H1 (cell line): ENCODE data around the gene SOHLH2. TPM values are rescaled to one million over a fixed set of nuclear protein-coding genes. Genes with fewer than 3 reads are reported as not detected.

ENCODE experiments used
- CTCF ChIA-PET: fragments of 300-600 bp; sonication (Branson Sonifier 250); formaldehyde crosslinking; loops from one replicate; lab custom pipeline; 2021; ENCODE audit not compliant: partially characterized antibody; lab: Charles Lee
- POLR2A ChIA-PET: fragments of 300-600 bp; sonication (Branson Sonifier 250); formaldehyde crosslinking; loops from one replicate; lab custom pipeline; 2021; ENCODE audit warnings: inconsistent platforms; ENCODE audit not compliant: partially characterized antibody; lab: Charles Lee
- DNase-seq, 2 experiments: peaks; one replicate each; pipeline versions ENCODE4 v3.0.0 to v3.0.0-alpha.2; 2010 to 2022; ENCODE audit warnings: low spot score in 2 of 2, low read depth in 1 of 2, mixed read lengths in 1 of 2
- FAIRE-seq: peaks from 2 replicates; lab custom pipeline; 2011; peaks lifted over from hg19 to GRCh38; lab: Jason Lieb, UNC
- H2AFZ ChIP-seq: 2 replicates; pipeline ENCODE4 v1.8.1; 2012; ENCODE audit warnings: low read length, inconsistent platforms
- H2AK5ac ChIP-seq: 2 replicates; pipeline ENCODE4 v1.6.1; 2013; ENCODE audit warnings: low read depth, low read length
- H2BK120ac ChIP-seq: replicated peaks from 2 replicates; pipeline ENCODE3; 2013; ENCODE audit warnings: low read depth, low read length, inconsistent platforms
- H2BK12ac ChIP-seq: 2 replicates; pipeline ENCODE4 v1.6.1; 2013; ENCODE audit warnings: low read depth, low read length
- H2BK15ac ChIP-seq: 2 replicates; pipeline ENCODE4 v1.6.1; 2013; ENCODE audit warnings: low read length
- H2BK20ac ChIP-seq: 2 replicates; pipeline ENCODE4 v1.6.1; 2013; ENCODE audit warnings: low read length
- H2BK5ac ChIP-seq: 2 replicates; pipeline ENCODE4 v1.6.1; 2013; ENCODE audit warnings: low read depth, low read length
- H3K14ac ChIP-seq: 2 replicates; pipeline ENCODE4 v1.6.1; 2013; ENCODE audit warnings: inconsistent platforms; ENCODE audit not compliant: insufficient read length
- H3K18ac ChIP-seq: 2 replicates; pipeline ENCODE4 v1.6.1; 2013; ENCODE audit warnings: low read length; ENCODE audit errors: extremely low read depth
- H3K23ac ChIP-seq: 2 replicates; pipeline ENCODE4 v1.6.1; 2013; ENCODE audit warnings: inconsistent platforms; ENCODE audit not compliant: insufficient read length
- H3K23me2 ChIP-seq: 2 replicates; pipeline ENCODE4 v1.6.1; 2013; ENCODE audit warnings: low read depth, low read length
- H3K27ac ChIP-seq: 2 replicates; pipeline ENCODE4 v1.6.1; 2011; ENCODE audit warnings: low read depth, low read length, inconsistent platforms
- H3K27me3 ChIP-seq, 4 experiments: replicated peaks in 1 of 4; 1 replicate in 1 of 4; 2 replicates in 3 of 4; pipeline versions ENCODE4 v1.6.1 to v1.8.1; 2011 to 2013; ENCODE audit warnings: low read length in 3 of 4, mild to moderate bottlenecking in 3 of 4, inconsistent platforms in 2 of 4, mixed read lengths in 2 of 4, moderate library complexity in 1 of 4; ENCODE audit not compliant: control insufficient read depth in 3 of 4, insufficient read depth in 3 of 4; ENCODE audit errors: extremely low read depth in 1 of 4
- H3K36me3 ChIP-seq, 4 experiments: 2 replicates each; pipeline versions ENCODE4 v1.6.1 to v1.8.1; 2011 to 2013; ENCODE audit warnings: mild to moderate bottlenecking in 4 of 4, low read length in 3 of 4, moderate library complexity in 2 of 4, control low read depth in 1 of 4, inconsistent platforms in 1 of 4; ENCODE audit not compliant: insufficient read depth in 4 of 4, control insufficient read depth in 2 of 4
- H3K4ac ChIP-seq: replicated peaks from 2 replicates; pipeline ENCODE3; 2013; ENCODE audit warnings: low read length, low read depth, mixed read lengths, inconsistent platforms; ENCODE audit not compliant: insufficient read length
- H3K4me1 ChIP-seq, 4 experiments: replicated peaks in 1 of 4; 1 replicate in 1 of 4; 2 replicates in 3 of 4; pipeline versions ENCODE4 v1.6.1 to v1.8.1; 2011 to 2013; ENCODE audit warnings: low read length in 3 of 4, inconsistent platforms in 2 of 4, mixed read lengths in 1 of 4; ENCODE audit not compliant: insufficient read depth in 4 of 4, control insufficient read depth in 3 of 4
- H3K4me2 ChIP-seq, 2 experiments: 2 replicates each; pipeline versions ENCODE4 v1.6.1 to v1.8.1; 2011 to 2013; ENCODE audit warnings: low read depth in 2 of 2, low read length in 2 of 2, control low read depth in 1 of 2, inconsistent platforms in 1 of 2, mild to moderate bottlenecking in 1 of 2; ENCODE audit not compliant: insufficient read depth in 1 of 2
- H3K4me3 ChIP-seq, 4 experiments: fragments of 200-600, 300-600 bp in 1 of 4; sonication (generic), shearing (Covaris generic), sonication (Bioruptor Twin) in 1 of 4; 2 replicates each; pipeline versions ENCODE4 v1.5.1 to v1.8.1; 2011 to 2016; ENCODE audit warnings: low read length in 4 of 4, low read depth in 3 of 4, control low read depth in 2 of 4, inconsistent platforms in 2 of 4, mild to moderate bottlenecking in 2 of 4, mixed read lengths in 1 of 4, moderate library complexity in 1 of 4; ENCODE audit not compliant: insufficient read depth in 2 of 4; ENCODE audit errors: extremely low read depth in 1 of 4
- H3K56ac ChIP-seq: replicated peaks from 2 replicates; pipeline ENCODE3; 2013; ENCODE audit warnings: low read depth, mild to moderate bottlenecking, mixed read lengths, low read length, inconsistent platforms; ENCODE audit not compliant: insufficient read length
- H3K79me1 ChIP-seq: 2 replicates; pipeline ENCODE4 v1.6.1; 2013; ENCODE audit warnings: low read depth, low read length, control low read depth
- H3K79me2 ChIP-seq, 2 experiments: 2 replicates each; pipeline versions ENCODE4 v1.6.1 to v1.8.1; 2012 to 2013; ENCODE audit warnings: low read length in 2 of 2, mild to moderate bottlenecking in 2 of 2, inconsistent platforms in 1 of 2; ENCODE audit not compliant: insufficient read depth in 2 of 2, control insufficient read depth in 1 of 2
- H3K9ac ChIP-seq, 4 experiments: replicated peaks in 1 of 4; 1 replicate in 1 of 4; 2 replicates in 3 of 4; pipeline versions ENCODE4 v1.6.1 to v1.8.1; 2011 to 2013; ENCODE audit warnings: low read depth in 3 of 4, low read length in 3 of 4, control low read depth in 2 of 4, mild to moderate bottlenecking in 2 of 4, moderate library complexity in 2 of 4, inconsistent platforms in 1 of 4; ENCODE audit errors: extremely low read depth in 1 of 4
- H3K9me3 ChIP-seq, 2 experiments: 2 replicates each; pipeline versions ENCODE4 v1.6.1 to v1.8.1; 2012 to 2013; ENCODE audit warnings: mild to moderate bottlenecking in 2 of 2, moderate library complexity in 2 of 2, control low read depth in 1 of 2, inconsistent platforms in 1 of 2, low read depth in 1 of 2, low read length in 1 of 2, mixed read lengths in 1 of 2; ENCODE audit not compliant: insufficient read depth in 2 of 2
- H4K20me1 ChIP-seq, 2 experiments: replicated peaks in 1 of 2; 2 replicates each; pipeline versions ENCODE3 to v1.8.1; 2011 to 2013; ENCODE audit warnings: inconsistent platforms in 2 of 2, low read length in 2 of 2, mild to moderate bottlenecking in 1 of 2; ENCODE audit not compliant: insufficient read depth in 2 of 2, control insufficient read depth in 1 of 2
- H4K5ac ChIP-seq: 2 replicates; pipeline ENCODE4 v1.6.1; 2013; ENCODE audit warnings: low read length, low read depth, mixed read lengths, inconsistent platforms; ENCODE audit not compliant: insufficient read length
- H4K8ac ChIP-seq: 2 replicates; pipeline ENCODE4 v1.8.0; 2013; ENCODE audit warnings: mild to moderate bottlenecking, moderate library complexity, low read length, inconsistent platforms; ENCODE audit not compliant: insufficient read depth; ENCODE audit errors: extremely low read depth
- H4K91ac ChIP-seq: replicated peaks from 2 replicates; pipeline ENCODE3; 2013; ENCODE audit warnings: low read length, mixed read lengths, inconsistent platforms; ENCODE audit not compliant: insufficient read length
- POLR2A ChIP-seq, 2 experiments: IDR thresholded peaks; 1 replicate in 1 of 2; 2 replicates in 1 of 2; pipeline ENCODE4 v1.6.1; 2011; ENCODE audit warnings: low read depth in 2 of 2, low read length in 2 of 2, mild to moderate bottlenecking in 2 of 2; ENCODE audit errors: control extremely low read depth in 1 of 2
- WGBS, 2 experiments: shearing (Covaris generic) in 1 of 2; methylation state at CpG; one replicate each; pipeline versions ENCODE4 v1.1.6 to v1.1.7; 2013 to 2015; ENCODE audit warnings: low lambda C conversion rate in 2 of 2, mixed read lengths in 2 of 2, inconsistent platforms in 1 of 2, low coverage in 1 of 2, missing lambda C conversion rate in 1 of 2; ENCODE audit not compliant: insufficient replicate concordance in 2 of 2, insufficient coverage in 1 of 2, insufficient read length in 1 of 2; ENCODE audit errors: extremely low coverage in 1 of 2, missing lambda C conversion rate in 1 of 2; 5-methylcytosine and 5-hydroxymethylcytosine counted together
- polyA plus RNA-seq, 7 experiments: library from polyadenylated mRNA; depleted of rRNA in 3 of 7; stranded (reverse) in 5 of 7; unstranded in 2 of 7; fragments of >200 nt in 5 of 7; fragments of 200-250 nt in 2 of 7; gene quantifications; 1 replicate in 5 of 7; 2 replicates in 1 of 7; 4 replicates in 1 of 7; pipeline versions ENCODE4 v1.2.1 to v1.2.3, GENCODE V29; 2011 to 2013; ENCODE audit warnings: missing spikeins in 2 of 7, mixed read lengths in 2 of 7
- total RNA-seq: library from RNA; stranded (reverse); fragmentation: NEBNext Ultra II Directional; extraction: Animal tissue kit (Norgen Biotek cat#: 25700); gene quantifications from 2 replicates; pipeline ENCODE4 v1.2.1, GENCODE V29; 2021

SOHLH2 gene
- total and polyA plus RNA-seq, 2 of the 8 experiments (the other 6 are each of a cell fraction or from before 2014, with no cell fraction given): 6.8 to 10.3 TPM

DNA sequence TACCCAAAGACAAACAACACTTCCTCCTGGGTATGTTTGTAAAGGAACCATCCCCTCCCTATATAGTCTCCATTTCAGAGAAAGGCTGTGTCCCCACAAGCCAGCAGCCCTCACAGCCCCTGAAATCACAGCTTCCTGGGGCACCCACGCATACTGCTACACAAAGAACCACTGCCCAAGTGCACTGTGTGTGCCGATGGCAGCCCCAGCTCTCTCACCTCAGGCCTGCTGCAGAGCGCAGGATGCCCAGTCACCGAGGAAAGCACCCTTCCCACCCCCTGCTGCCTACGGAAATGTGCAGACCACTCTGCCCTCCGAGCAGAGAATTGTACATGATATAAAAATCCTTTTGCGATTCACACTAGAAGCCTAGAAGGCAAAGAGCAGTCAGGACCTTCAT lies 39.4 kb downstream of the SOHLH2 start:
- peak; percentile 60 for FAIRE-seq
- no peak overlapping the region for H2BK15ac ChIP-seq
- WGBS, 2 experiments: 77% methylated on average over 7 of the region's 7 CpGs; no CpG with 5 or more reads in 1 of the 2 experiments
- H3K27me3 ChIP-seq: no peaks in the 10 kb centered on the region
- H2AK5ac ChIP-seq: no peak overlapping the region
- H2BK5ac ChIP-seq: no peak overlapping the region
- H3K4ac ChIP-seq: no peak overlapping the region
- H2AFZ ChIP-seq: no peak overlapping the region
- H2BK12ac ChIP-seq: no peak overlapping the region
- no peak for TF ChIP-seq POLR2A (IDR thresholded peaks at IDR 0.05; ENCODE audit: control extremely low read depth in 1 of 2, low read depth in 2 of 2, low read length in 2 of 2)
- no peaks in the 10 kb centered on the region for H4K20me1 ChIP-seq
- CTCF ChIA-PET: no interaction called here
- H3K23ac ChIP-seq: no peak overlapping the region
- no peak overlapping the region for H4K91ac ChIP-seq
- no peak overlapping the region for H3K18ac ChIP-seq
- no peak overlapping the region for H3K14ac ChIP-seq
- no peaks in the 10 kb centered on the region for H3K23me2 ChIP-seq
- no peak overlapping the region for H3K56ac ChIP-seq
- H3K4me1 ChIP-seq: peaks cover 0 to 4% (median 1%) of the 10 kb centered on the region in 4 experiments; a peak in 2 of 7 replicates
- H2BK120ac ChIP-seq: no peak overlapping the region
- no peak overlapping the region for H4K5ac ChIP-seq
- no peak overlapping the region for H3K4me2 ChIP-seq
- H3K79me1 ChIP-seq: no peaks in the 10 kb centered on the region
- H3K79me2 ChIP-seq: no peaks in the 10 kb centered on the region
- no peak overlapping the region for H3K27ac ChIP-seq
- DNase-seq: no peak
- no peak overlapping the region for H3K4me3 ChIP-seq
- POLR2A ChIA-PET: no interaction called here
- H3K9ac ChIP-seq: no peak overlapping the region; a peak in 1 of 7 replicates
- no peaks in the 10 kb centered on the region for H3K9me3 ChIP-seq
- peaks cover 0 to 6% (median 4%) of the 10 kb centered on the region in 4 experiments; a peak in 2 of 8 replicates for H3K36me3 ChIP-seq
- no peak overlapping the region for H2BK20ac ChIP-seq
- no peak overlapping the region for H4K8ac ChIP-seq
